HepG2 (cell line): Measurements from ENCODE around the gene TK2. TPM values are rescaled to one million over a fixed set of nuclear protein-coding genes. Genes with fewer than 3 reads are reported as not detected.

Source experiments
- GMEB1 ChIP-seq: sonication (generic); formaldehyde crosslinking; IDR thresholded peaks from 2 replicates; pipeline ENCODE4 v1.5.1; 2020; ENCODE audit warnings: missing genetic modification reagents, mild to moderate bottlenecking, borderline replicate concordance
- SAFB2 ChIP-seq: sonication (generic); formaldehyde crosslinking; IDR thresholded peaks from 2 replicates; pipeline ENCODE4 v1.5.1; 2020; ENCODE audit warnings: missing genetic modification reagents, low read depth, mild to moderate bottlenecking, borderline replicate concordance
- SIX1 ChIP-seq: sonication (generic); formaldehyde crosslinking; IDR thresholded peaks from 2 replicates; pipeline ENCODE4 v1.4.0; 2020; ENCODE audit warnings: missing genetic modification reagents, borderline replicate concordance
- SNRNP70 ChIP-seq: fragments of 200-400 bp; formaldehyde crosslinking; IDR thresholded peaks from 2 replicates; pipeline ENCODE4 v1.6.1; 2017; ENCODE audit warnings: mild to moderate bottlenecking, low read depth, low read length, moderate library complexity
- TCF7L2 ChIP-seq: IDR thresholded peaks from 2 replicates; pipeline ENCODE4 v1.6.1; 2011; ENCODE audit warnings: mild to moderate bottlenecking, low read depth, low read length, moderate library complexity
- USF2 ChIP-seq, 2 experiments: sonication (generic) in 1 of 2; formaldehyde crosslinking in 1 of 2; IDR thresholded peaks; 2 replicates each; pipeline versions ENCODE4 v1.5.1 to v1.6.1; 2011 to 2020; ENCODE audit warnings: borderline replicate concordance in 1 of 2, low read depth in 1 of 2, low read length in 1 of 2, mild to moderate bottlenecking in 1 of 2, missing genetic modification reagents in 1 of 2, moderate library complexity in 1 of 2
- ZHX1 ChIP-seq: sonication (generic); formaldehyde crosslinking; IDR thresholded peaks from 2 replicates; pipeline ENCODE4 v1.8.1; 2022; ENCODE audit warnings: low read depth, mild to moderate bottlenecking, missing genetic modification reagents
- ZNF558 ChIP-seq: sonication (generic); formaldehyde crosslinking; IDR thresholded peaks from 2 replicates; pipeline ENCODE4 v1.9.0; 2022; ENCODE audit warnings: mild to moderate bottlenecking, missing genetic modification reagents, borderline replicate concordance
- ZNF770 ChIP-seq: sonication (generic); formaldehyde crosslinking; IDR thresholded peaks from 2 replicates; pipeline ENCODE4 v1.5.0; 2020; ENCODE audit warnings: mild to moderate bottlenecking, missing genetic modification reagents
- polyA plus RNA-seq, 8 experiments: library from polyadenylated mRNA; depleted of rRNA in 3 of 8; stranded (reverse) in 7 of 8; unstranded in 1 of 8; fragments of >200 nt; fragmentation: Illumina TruSeq in 4 of 8; extraction: Trizol in 4 of 8; gene quantifications; 2 replicates each; pipeline versions ENCODE4 v1.2.1 to v1.2.3, GENCODE V29; 2011 to 2016; ENCODE audit warnings: low read depth in 4 of 8, missing spikeins in 1 of 8, mixed read lengths in 1 of 8; ENCODE audit not compliant: insufficient read depth in 1 of 8
- total RNA-seq, 5 experiments: library from RNA; depleted of rRNA; stranded (reverse); fragments of >200 nt; fragmentation: Illumina TruSeq; extraction: Trizol; gene quantifications; 2 replicates each; pipeline ENCODE4 v1.2.3, GENCODE V29; 2016; ENCODE audit warnings: low read depth in 1 of 5

TK2 gene
- total and polyA plus RNA-seq, 2 of the 13 experiments (the other 11 are each of a cell fraction or from before 2014, with no cell fraction given): 18.7 to 21.0 TPM

- TF ChIP-seq GMEB1 (CRISPR knock-in tag): no peak
- no peak for TF ChIP-seq ZNF558 (CRISPR knock-in tag)
- no peak for TF ChIP-seq ZNF770 (CRISPR knock-in tag)
- TF ChIP-seq SAFB2: no peak
- no peak for TF ChIP-seq SIX1
- TF ChIP-seq USF2 (IDR thresholded peaks at IDR 0.05; ENCODE audit: low read depth, low read length): no peak
- no peak for TF ChIP-seq USF2 (CRISPR knock-in tag; IDR thresholded peaks at IDR 0.05; ENCODE audit: borderline replicate concordance)
- TF ChIP-seq ZHX1 (CRISPR knock-in tag): no peak
- no peak for TF ChIP-seq TCF7L2
- no peak for TF ChIP-seq SNRNP70
Measured at GRCh38 chr16:66490774-66491715, 58.9 kb downstream of the TK2 start (continued).
